ENCODE results near the gene MBD2.
"Not testable (repeated sequence)": the region's sequence is repeated elsewhere in the genome, so short reads cannot be mapped to it uniquely, and the experiment has no call there.

Gene MBD2

GRCh38 chr18:54147439-54147838 is 77.0 kb downstream of the MBD2 start:
- DNase-seq = peak in 1 of 2 experiments; percentile 13

- no peak for DNase-seq
Measured at GRCh38 chr18:54141041-54141608, 83.3 kb downstream of the MBD2 start.

GRCh38 chr18:54140641-54141040 is 83.8 kb downstream of the MBD2 start:
- DNase-seq = no peak

GRCh38 chr18:54135216-54135615 is 89.3 kb downstream of the MBD2 start:
- DNase-seq = no peak

GRCh38 chr18:54134053-54134452 is 90.4 kb downstream of the MBD2 start:
- no peak for DNase-seq

- no peak for DNase-seq
Measured at GRCh38 chr18:54130631-54131030, 93.8 kb downstream of the MBD2 start.

GRCh38 chr18:54130177-54130576 is 94.3 kb downstream of the MBD2 start:
- no peak for DNase-seq

- DNase-seq = no peak
Measured at GRCh38 chr18:54129448-54130067, 94.9 kb downstream of the MBD2 start.

- peak in 1 of 2 experiments; percentile 55 for DNase-seq
Measured at GRCh38 chr18:54127759-54128378, 96.6 kb downstream of the MBD2 start.

GRCh38 chr18:54125429-54125828 is 99.0 kb downstream of the MBD2 start:
- no peak for DNase-seq

GRCh38 chr18:54123720-54124440 is 100.6 kb downstream of the MBD2 start:
- not testable (repeated sequence) for DNase-seq

GRCh38 chr18:54119524-54120019 is 104.9 kb downstream of the MBD2 start:
- peak; percentile 16 to 63 for DNase-seq

- DNase-seq = no peak
Measured at GRCh38 chr18:54117853-54118773, 106.4 kb downstream of the MBD2 start.

GRCh38 chr18:54116541-54117257 is 107.8 kb downstream of the MBD2 start:
- DNase-seq = no peak

- DNase-seq = no peak
Measured at GRCh38 chr18:54112356-54112755, 112.1 kb downstream of the MBD2 start.

GRCh38 chr18:54109131-54109683 is 115.3 kb downstream of the MBD2 start:
- no peak for DNase-seq

- no peak for DNase-seq
Measured at GRCh38 chr18:54102123-54102522, 122.3 kb downstream of the MBD2 start.
